ENCODE results near the gene INTS13. TPM values are rescaled to one million over a fixed set of nuclear protein-coding genes. Genes with fewer than 3 reads are reported as not detected.

The INTS13 gene
- total and polyA plus RNA-seq, 4 donors, result 6.6 to 19.7 (median 10.2) TPM

- no peak for TF ChIP-seq CTCF (IDR thresholded peaks at IDR 0.05; ENCODE audit: low read depth, low read length, missing input control)
- no peak for TF ChIP-seq TAF1 (conservative IDR thresholded peaks at IDR 0.05)
- TF ChIP-seq RXRA (IDR thresholded peaks at IDR 0.05), result no peak
- TF ChIP-seq EGR1 (IDR thresholded peaks at IDR 0.05; ENCODE audit: low read depth in 2 of 2), result no peak
- TF ChIP-seq FOXA2 (IDR thresholded peaks at IDR 0.05), result no peak
Observed at GRCh38 chr12:26871985-26872384, 65.8 kb downstream of the INTS13 start (continued).

GRCh38 chr12:26870491-26871419, 67.0 kb downstream of the INTS13 start:
- no peaks in the 10 kb centered on the region for H3K27me3 ChIP-seq (ENCODE audit: control insufficient read depth in 4 of 4, insufficient read depth in 4 of 4, low read length in 3 of 4)
- H3K9ac ChIP-seq (ENCODE audit: low read depth in 1 of 2, low read length in 2 of 2), result no peak overlapping the region
- no peaks in the 10 kb centered on the region for H3K36me3 ChIP-seq (ENCODE audit: control insufficient read depth in 4 of 4, insufficient read depth in 3 of 4, low read depth in 1 of 4, low read length in 3 of 4)
- TF ChIP-seq GABPA (IDR thresholded peaks at IDR 0.05 in 1 of 2, conservative IDR thresholded peaks at IDR 0.05 in 1 of 2) (no peak), YY1 (IDR thresholded peaks at IDR 0.05) (no peak), FOXA2 (IDR thresholded peaks at IDR 0.05) (no peak), FOXA1 (IDR thresholded peaks at IDR 0.05) (no peak), CTCF (IDR thresholded peaks at IDR 0.05; ENCODE audit: low read depth, low read length, missing input control) (no peak), EGR1 (IDR thresholded peaks at IDR 0.05; ENCODE audit: low read depth in 2 of 2) (no peak), HNF4G (IDR thresholded peaks at IDR 0.05) (no peak), RXRA (IDR thresholded peaks at IDR 0.05) (no peak), NR2F2 (IDR thresholded peaks at IDR 0.05) (no peak), SP1 (IDR thresholded peaks at IDR 0.05) (no peak), ZBTB33 (IDR thresholded peaks at IDR 0.05) (no peak), ATF3 (IDR thresholded peaks at IDR 0.05) (no peak), JUND (IDR thresholded peaks at IDR 0.05) (no peak), HNF4A (conservative IDR thresholded peaks at IDR 0.05) (no peak), RAD21 (IDR thresholded peaks at IDR 0.05) (no peak), MAX (IDR thresholded peaks at IDR 0.05) (no peak), TAF1 (conservative IDR thresholded peaks at IDR 0.05) (no peak)
- TF ChIP-seq, protein P1, sequence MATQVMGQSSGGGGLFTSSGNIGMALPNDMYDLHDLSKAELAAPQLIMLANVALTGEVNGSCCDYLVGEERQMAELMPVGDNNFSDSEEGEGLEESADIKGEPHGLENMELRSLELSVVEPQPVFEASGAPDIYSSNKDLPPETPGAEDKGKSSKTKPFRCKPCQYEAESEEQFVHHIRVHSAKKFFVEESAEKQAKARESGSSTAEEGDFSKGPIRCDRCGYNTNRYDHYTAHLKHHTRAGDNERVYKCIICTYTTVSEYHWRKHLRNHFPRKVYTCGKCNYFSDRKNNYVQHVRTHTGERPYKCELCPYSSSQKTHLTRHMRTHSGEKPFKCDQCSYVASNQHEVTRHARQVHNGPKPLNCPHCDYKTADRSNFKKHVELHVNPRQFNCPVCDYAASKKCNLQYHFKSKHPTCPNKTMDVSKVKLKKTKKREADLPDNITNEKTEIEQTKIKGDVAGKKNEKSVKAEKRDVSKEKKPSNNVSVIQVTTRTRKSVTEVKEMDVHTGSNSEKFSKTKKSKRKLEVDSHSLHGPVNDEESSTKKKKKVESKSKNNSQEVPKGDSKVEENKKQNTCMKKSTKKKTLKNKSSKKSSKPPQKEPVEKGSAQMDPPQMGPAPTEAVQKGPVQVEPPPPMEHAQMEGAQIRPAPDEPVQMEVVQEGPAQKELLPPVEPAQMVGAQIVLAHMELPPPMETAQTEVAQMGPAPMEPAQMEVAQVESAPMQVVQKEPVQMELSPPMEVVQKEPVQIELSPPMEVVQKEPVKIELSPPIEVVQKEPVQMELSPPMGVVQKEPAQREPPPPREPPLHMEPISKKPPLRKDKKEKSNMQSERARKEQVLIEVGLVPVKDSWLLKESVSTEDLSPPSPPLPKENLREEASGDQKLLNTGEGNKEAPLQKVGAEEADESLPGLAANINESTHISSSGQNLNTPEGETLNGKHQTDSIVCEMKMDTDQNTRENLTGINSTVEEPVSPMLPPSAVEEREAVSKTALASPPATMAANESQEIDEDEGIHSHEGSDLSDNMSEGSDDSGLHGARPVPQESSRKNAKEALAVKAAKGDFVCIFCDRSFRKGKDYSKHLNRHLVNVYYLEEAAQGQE (IDR thresholded peaks at IDR 0.05), result no peak
- no peak for DNase-seq (ENCODE audit: low spot score)
- H3K9me3 ChIP-seq (ENCODE audit: control insufficient read depth in 4 of 4, low read length in 3 of 4), result no peaks in the 10 kb centered on the region
- 60% methylated on average over 11 of the region's 11 CpGs for WGBS
- H3K4me3 ChIP-seq (ENCODE audit: low read depth in 1 of 3, low read length in 3 of 3), result no peak overlapping the region
- H3K27ac ChIP-seq (ENCODE audit: low read depth in 1 of 2, low read length in 2 of 2), result no peak overlapping the region
- no peaks in the 10 kb centered on the region for H3K4me1 ChIP-seq (ENCODE audit: control insufficient read depth in 4 of 4, insufficient read depth in 4 of 4, low read length in 3 of 4)

All from liver (tissue), 9 donors.